Heart left ventricle (tissue), 16 donors: ENCODE data around the gene FAM200A. TPM values are rescaled to one million over a fixed set of nuclear protein-coding genes. Genes with fewer than 3 reads are reported as not detected.
"Not testable (repeated sequence)": the region's sequence is repeated elsewhere in the genome, so short reads cannot be mapped to it uniquely, and the experiment has no call there.

Experiments
- ATAC-seq, 4 donors: fragments of 200-7000 bp; cut with Tn5 transposase; one replicate each; pipeline ENCODE4 v1.9.1; 2020 to 2022; ENCODE audit warnings: moderate library complexity in 4 of 4, mild to moderate bottlenecking in 3 of 4, moderate number of reproducible peaks in 1 of 4
- DNase-seq, 5 donors: peaks; one replicate each; pipeline ENCODE4 v3.0.0-alpha.2; 2020
- H3K27ac ChIP-seq, 12 donors: fragments of 200-600 bp; sonication (generic) in 4 of 12; one replicate each; pipeline versions ENCODE4 v1.5.0 to v1.8.0; 2016 to 2022; ENCODE audit warnings: mild to moderate bottlenecking in 2 of 12
- H3K27me3 ChIP-seq, 9 donors: fragments of 200-600 bp; sonication (generic) in 2 of 9; one replicate each; pipeline versions ENCODE4 v1.5.1 to v1.8.0; 2016 to 2022; ENCODE audit warnings: mild to moderate bottlenecking in 3 of 9
- H3K36me3 ChIP-seq, 9 donors: fragments of 200-600 bp; sonication (generic) in 2 of 9; one replicate each; pipeline versions ENCODE4 v1.5.0 to v1.8.0; 2018 to 2022; ENCODE audit warnings: mild to moderate bottlenecking in 2 of 9
- H3K4me1 ChIP-seq, 12 donors: fragments of 200-600 bp; sonication (generic) in 4 of 12; one replicate each; pipeline versions ENCODE4 v1.5.0 to v1.8.0; 2016 to 2022; ENCODE audit warnings: mild to moderate bottlenecking in 3 of 12
- H3K4me3 ChIP-seq, 12 donors: fragments of 200-600 bp; sonication (generic) in 4 of 12; one replicate each; pipeline versions ENCODE4 v1.5.0 to v1.8.0; 2017 to 2022; ENCODE audit warnings: mild to moderate bottlenecking in 9 of 12, moderate library complexity in 4 of 12
- H3K9me3 ChIP-seq, 12 donors: fragments of 200-600 bp; sonication (generic) in 4 of 12; one replicate each; pipeline versions ENCODE4 v1.5.0 to v1.8.0; 2016 to 2022; ENCODE audit warnings: mild to moderate bottlenecking in 1 of 12
- CTCF ChIP-seq, 12 donors: fragments of 200-600 bp; sonication (generic) in 4 of 12; IDR thresholded peaks; one replicate each; pipeline versions ENCODE4 v1.5.0 to v1.8.0; 2018 to 2022; ENCODE audit warnings: antibody characterized with exemption in 12 of 12, mild to moderate bottlenecking in 5 of 12
- POLR2A ChIP-seq, 2 donors: fragments of 450-650 bp; IDR thresholded peaks; one replicate each; pipeline ENCODE4 v1.6.1; 2017; ENCODE audit warnings: antibody characterized with exemption in 2 of 2, mild to moderate bottlenecking in 2 of 2, moderate library complexity in 2 of 2
- WGBS, 4 donors: extraction: QIAGEN DNeasy Blood & Tissue Kit in 2 of 4; methylation state at CpG; one replicate each; pipeline versions ENCODE4 v1.1.5 to v1.1.7; 2013 to 2018; 5-methylcytosine and 5-hydroxymethylcytosine counted together
- intact Hi-C, 10 donors: fragments of 100-400 bp; cut with DNase I; formaldehyde crosslinking; loops; one replicate each; pipeline versions ENCODE4 v1.11.1 to v1.14.2; 2022
- polyA plus RNA-seq, 2 donors: library from polyadenylated mRNA; stranded (reverse); fragments of 200-250 nt; gene quantifications; one replicate each; pipeline ENCODE4 v1.2.3, GENCODE V29; 2013
- total RNA-seq, 9 donors: library from RNA; depleted of rRNA in 2 of 9; stranded (reverse); fragments of >200 nt in 2 of 9; fragmentation: NEBNext Ultra II Directional in 3 of 9; extraction: Animal tissue kit (Norgen Biotek cat#: 25700) in 3 of 9; gene quantifications; one replicate each; pipeline versions ENCODE4 v1.1.0 to v1.2.4, GENCODE V29; 2016 to 2023
- donor health status: ischemic (EF 13 %, LVEDD 7.1; RV severe dilation, severe dysfunction).
- donor health status: healthy with polysubstance abuse.
- donor health status: DM: no; HTN: yes; CAD: no.
- donor health status: DM: no; HTN: no; CAD: no.
- donor health status: ischemic (EF 25% LVEDD 6.9; RV normal size, moderate dysfunction).
- donor health status: ischemic (EF 25% LVEDD 5.7; RV mildly dilated, moderate dysfunction).
- donor health status: healthy.
- donor health status: DM: yes; HTN: yes; CAD: no.
- donor health status: ischemic (EF 35%, LVEDD 5.7; RV mildly dilated, moderate dysfunction).
- donor health status: nonischemic (EF 11% LVEDD 7.7; RV severe dilation, severe dysfunction).
- donor health status: DM: yes; HTN: yes; CAD: no.
- donor health status: PGD.
- donor health status: ischemic (EF 29% LVEDD 5.4; RV normal size, mild dysfunction).
- donor health status: nonischemic (EF 23%, LVEDD 6.1; RV moderate dilation, normal function).

FAM200A gene
- total and polyA plus RNA-seq, 11 donors = 4.7 to 7.1 (median 5.3) TPM

- peak overlapping the region in 10 of 12 donors; percentile 95 to 99 (median 96) for H3K27ac ChIP-seq
- ATAC-seq = no peak
- WGBS, 4 donors = 75 to 80% (median 76%) methylated on average over 4 of the region's 4 CpGs
Measured at GRCh38 chr7:99557196-99557607, 5.3 kb upstream of the FAM200A start.

GRCh38 chr7:99554939-99555338 lies 3.0 kb upstream of the FAM200A start:
- ATAC-seq = no peak
- Histone ChIP-seq H3K27ac (no peak overlapping the region), H3K27me3 (no peaks in the 10 kb centered on the region), H3K4me1 (peaks cover 0 to 44% (median 29%) of the 10 kb centered on the region in 12 donors), H3K36me3 (peaks cover 0 to 36% (median 16%) of the 10 kb centered on the region in 9 donors), H3K4me3 (no peak overlapping the region), H3K9me3 (no peaks in the 10 kb centered on the region)
- no peak for TF ChIP-seq POLR2A (IDR thresholded peaks at IDR 0.05)
- TF ChIP-seq CTCF (IDR thresholded peaks at IDR 0.05) = no peak
- intact Hi-C loops = loop anchor here in 9 of 10 donors (5.0 to 10.0 kb wide), 5 partner anchors 43 to 120 kb away; partner anchors contain the start of genes ZKSCAN5 (in 8 of the 9), ZNF394 (in 8 of the 9), CPSF4 (in 1 of the 9) and PTCD1 (in 1 of the 9)
- WGBS, 4 donors = 68 to 84% (median 76%) methylated on average over 2 of the region's 2 CpGs
- DNase-seq = no peak

More at GRCh38 chr7:99557196-99557607, 5.3 kb upstream of the FAM200A start:
- no peak for DNase-seq
- Histone ChIP-seq H3K4me3 (peak overlapping the region in 10 of 12 donors; percentile 83 to 99 (median 89)), H3K4me1 (peaks cover 0 to 40% (median 31%) of the 10 kb centered on the region in 12 donors), H3K36me3 (peaks cover 0 to 58% (median 37%) of the 10 kb centered on the region in 9 donors), H3K9me3 (no peaks in the 10 kb centered on the region), H3K27me3 (no peaks in the 10 kb centered on the region)
- intact Hi-C loops = loop anchor here in 8 of 10 donors (5.0 to 10.0 kb wide), 4 partner anchors 45 to 122 kb away; partner anchors contain the start of genes ZKSCAN5 (in 6 of the 8), ZNF394 (in 6 of the 8), CPSF4 (in 1 of the 8) and PTCD1 (in 1 of the 8)
- TF ChIP-seq POLR2A (IDR thresholded peaks at IDR 0.05) (no peak), CTCF (IDR thresholded peaks at IDR 0.05) (no peak)

- no peak for TF ChIP-seq CTCF (IDR thresholded peaks at IDR 0.05)
- TF ChIP-seq POLR2A (IDR thresholded peaks at IDR 0.05) = no peak
- ATAC-seq (no peak), DNase-seq (no peak)
- Histone ChIP-seq H3K36me3 (peaks cover 0 to 42% (median 29%) of the 10 kb centered on the region in 9 donors), H3K27me3 (no peaks in the 10 kb centered on the region), H3K27ac (no peak overlapping the region), H3K4me3 (no peak overlapping the region), H3K4me1 (peaks cover 0 to 35% (median 22%) of the 10 kb centered on the region in 12 donors), H3K9me3 (peaks cover 0 to 12% (median 2%) of the 10 kb centered on the region in 12 donors)
- intact Hi-C loops = loop anchor here in 5 of 10 donors (5.0 to 10.0 kb wide), 4 partner anchors 48 to 118 kb away; partner anchors contain the start of genes ZKSCAN5 (in 4 of the 5), ZNF394 (in 4 of the 5), CPSF4 (in 1 of the 5) and PTCD1 (in 1 of the 5)
- WGBS, 4 donors = 77 to 87% (median 83%) methylated on average over 4 of the region's 4 CpGs
Measured at GRCh38 chr7:99553039-99553438, 1.1 kb upstream of the FAM200A start.

GRCh38 chr7:99551334-99551733 lies 580 bp downstream of the FAM200A start:
- peak overlapping the region; percentile 54 to 99 (median 83) for H3K4me3 ChIP-seq
- H3K9me3 ChIP-seq = peaks cover 0 to 29% (median 2%) of the 10 kb centered on the region in 12 donors
- WGBS, 4 donors = 11 to 23% (median 14%) methylated on average over 15 of the region's 15 CpGs
- ATAC-seq (peak in 1 of 4 donors; percentile 24), DNase-seq (no peak)
- peak overlapping the region; percentile 6 to 95 (median 86) for H3K27ac ChIP-seq
- intact Hi-C loops = loop anchor here in 5 of 10 donors (5.0 to 10.0 kb wide), 4 partner anchors 47 to 117 kb away; partner anchors contain the start of genes ZKSCAN5 (in 4 of the 5), ZNF394 (in 4 of the 5), CPSF4 (in 1 of the 5) and PTCD1 (in 1 of the 5)
- peaks cover 0 to 25% (median 13%) of the 10 kb centered on the region in 12 donors for H3K4me1 ChIP-seq
- H3K27me3 ChIP-seq = no peaks in the 10 kb centered on the region
- peaks cover 0 to 47% (median 26%) of the 10 kb centered on the region in 9 donors for H3K36me3 ChIP-seq
- TF ChIP-seq CTCF (IDR thresholded peaks at IDR 0.05) = no peak
- no peak for TF ChIP-seq POLR2A (IDR thresholded peaks at IDR 0.05)

- ATAC-seq, H3K4me3 ChIP-seq, DNase-seq, H3K27me3 ChIP-seq, intact Hi-C loops, H3K27ac ChIP-seq: not testable (repeated sequence)
- 97 to 100% (median 100%) methylated on average over 1 to 2 of the region's 2 CpGs for WGBS, 4 donors
- Histone ChIP-seq H3K4me1 (peaks cover 0 to 25% (median 13%) of the 10 kb centered on the region in 12 donors), H3K9me3 (peaks cover 0 to 42% (median 2%) of the 10 kb centered on the region in 12 donors), H3K36me3 (peaks cover 0 to 31% (median 14%) of the 10 kb centered on the region in 9 donors)
Measured at GRCh38 chr7:99549545-99549944, 2.4 kb downstream of the FAM200A start.

GRCh38 chr7:99545308-99545707 lies 6.6 kb downstream of the FAM200A start:
- H3K4me3 ChIP-seq, H3K27ac ChIP-seq, intact Hi-C loops, DNase-seq, ATAC-seq, H3K4me1 ChIP-seq, H3K27me3 ChIP-seq: not testable (repeated sequence)
- WGBS, 4 donors = 96 to 98% (median 98%) methylated on average over 5 of the region's 5 CpGs
- peaks cover 0 to 27% (median 11%) of the 10 kb centered on the region in 9 donors for H3K36me3 ChIP-seq
- peaks cover 0 to 81% (median 18%) of the 10 kb centered on the region in 12 donors for H3K9me3 ChIP-seq
